NB4 (cell line): Measurements from ENCODE around the gene SLC6A6.

ENCODE experiments used
- DNase-seq: peaks from one replicate; pipeline ENCODE4 v3.0.0; 2010; ENCODE audit warnings: low read depth
- H3K4me3 ChIP-seq: one replicate; pipeline ENCODE4 v1.5.1; 2011; ENCODE audit warnings: mild to moderate bottlenecking, low read depth, low read length, moderate library complexity
- MYC ChIP-seq: IDR thresholded peaks from 2 replicates; pipeline ENCODE4 v1.6.1; 2011; ENCODE audit warnings: low read depth, low read length
- POLR2A ChIP-seq: IDR thresholded peaks from 2 replicates; pipeline ENCODE4 v1.6.1; 2011; ENCODE audit warnings: mild to moderate bottlenecking; ENCODE audit not compliant: insufficient read length; ENCODE audit errors: extremely low read depth
- TF ChIP-seq, protein P1 (sequence below): IDR thresholded peaks from one replicate; pipeline ENCODE4 v1.5.1; 2012; ENCODE audit warnings: low read depth, low read length
- TF ChIP-seq, protein P2 (sequence below): IDR thresholded peaks from 2 replicates; pipeline ENCODE4 v1.6.1; 2011; ENCODE audit warnings: low read depth, low read length

The SLC6A6 gene

GRCh38 chr3:14422016-14422963 lies 19.9 kb downstream of the SLC6A6 start:
- no peak for DNase-seq
- no peak overlapping the region for H3K4me3 ChIP-seq
- TF ChIP-seq, protein P1, sequence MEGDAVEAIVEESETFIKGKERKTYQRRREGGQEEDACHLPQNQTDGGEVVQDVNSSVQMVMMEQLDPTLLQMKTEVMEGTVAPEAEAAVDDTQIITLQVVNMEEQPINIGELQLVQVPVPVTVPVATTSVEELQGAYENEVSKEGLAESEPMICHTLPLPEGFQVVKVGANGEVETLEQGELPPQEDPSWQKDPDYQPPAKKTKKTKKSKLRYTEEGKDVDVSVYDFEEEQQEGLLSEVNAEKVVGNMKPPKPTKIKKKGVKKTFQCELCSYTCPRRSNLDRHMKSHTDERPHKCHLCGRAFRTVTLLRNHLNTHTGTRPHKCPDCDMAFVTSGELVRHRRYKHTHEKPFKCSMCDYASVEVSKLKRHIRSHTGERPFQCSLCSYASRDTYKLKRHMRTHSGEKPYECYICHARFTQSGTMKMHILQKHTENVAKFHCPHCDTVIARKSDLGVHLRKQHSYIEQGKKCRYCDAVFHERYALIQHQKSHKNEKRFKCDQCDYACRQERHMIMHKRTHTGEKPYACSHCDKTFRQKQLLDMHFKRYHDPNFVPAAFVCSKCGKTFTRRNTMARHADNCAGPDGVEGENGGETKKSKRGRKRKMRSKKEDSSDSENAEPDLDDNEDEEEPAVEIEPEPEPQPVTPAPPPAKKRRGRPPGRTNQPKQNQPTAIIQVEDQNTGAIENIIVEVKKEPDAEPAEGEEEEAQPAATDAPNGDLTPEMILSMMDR = no peak
- TF ChIP-seq MYC (no peak), POLR2A (no peak)
- TF ChIP-seq, protein P2, sequence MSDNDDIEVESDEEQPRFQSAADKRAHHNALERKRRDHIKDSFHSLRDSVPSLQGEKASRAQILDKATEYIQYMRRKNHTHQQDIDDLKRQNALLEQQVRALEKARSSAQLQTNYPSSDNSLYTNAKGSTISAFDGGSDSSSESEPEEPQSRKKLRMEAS = no peak

DNA sequence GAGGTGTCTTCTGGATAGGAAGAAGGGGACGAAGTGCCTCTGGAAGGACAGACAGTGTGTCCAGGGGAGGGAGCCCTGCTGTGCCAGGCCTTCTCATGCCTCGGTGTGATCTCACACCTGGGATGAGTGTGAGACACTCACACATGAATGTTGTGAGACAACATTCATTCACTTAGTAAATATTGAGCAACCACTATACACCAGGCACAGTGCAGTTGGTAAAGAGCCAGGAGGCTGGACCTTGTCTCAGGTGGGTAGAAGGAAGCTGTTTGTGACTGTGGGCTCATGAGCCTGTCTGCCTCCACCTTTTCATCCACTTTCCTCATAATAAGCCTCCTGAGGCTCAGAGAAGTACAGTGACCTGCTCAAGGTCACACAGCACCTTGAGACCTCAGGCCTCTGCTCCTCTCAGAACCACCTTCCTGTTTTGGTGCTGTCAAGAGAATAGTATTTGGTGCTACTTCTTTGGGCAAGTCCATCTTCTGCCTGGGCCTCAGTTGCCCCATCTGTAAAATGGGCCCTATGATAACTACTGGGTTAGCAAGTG lies 20.9 kb downstream of the SLC6A6 start:
- DNase-seq = no peak
- TF ChIP-seq MYC (no peak), POLR2A (no peak)
- TF ChIP-seq, protein P1 = no peak
- TF ChIP-seq, protein P2 = no peak
- no peak overlapping the region for H3K4me3 ChIP-seq

GRCh38 chr3:14423963-14424362 lies 21.6 kb downstream of the SLC6A6 start:
- no peak for DNase-seq
- TF ChIP-seq, protein P2 = no peak
- TF ChIP-seq POLR2A = no peak
- no peak overlapping the region for H3K4me3 ChIP-seq

- H3K4me3 ChIP-seq = no peak overlapping the region
- DNase-seq = peak; percentile 68
- TF ChIP-seq, protein P2 = no peak
- TF ChIP-seq, protein P1 = no peak
- TF ChIP-seq MYC (no peak; the same call in 1 of the 2 replicates), POLR2A (no peak)
Observed at GRCh38 chr3:14424711-14425580, 22.5 kb downstream of the SLC6A6 start.

DNA sequence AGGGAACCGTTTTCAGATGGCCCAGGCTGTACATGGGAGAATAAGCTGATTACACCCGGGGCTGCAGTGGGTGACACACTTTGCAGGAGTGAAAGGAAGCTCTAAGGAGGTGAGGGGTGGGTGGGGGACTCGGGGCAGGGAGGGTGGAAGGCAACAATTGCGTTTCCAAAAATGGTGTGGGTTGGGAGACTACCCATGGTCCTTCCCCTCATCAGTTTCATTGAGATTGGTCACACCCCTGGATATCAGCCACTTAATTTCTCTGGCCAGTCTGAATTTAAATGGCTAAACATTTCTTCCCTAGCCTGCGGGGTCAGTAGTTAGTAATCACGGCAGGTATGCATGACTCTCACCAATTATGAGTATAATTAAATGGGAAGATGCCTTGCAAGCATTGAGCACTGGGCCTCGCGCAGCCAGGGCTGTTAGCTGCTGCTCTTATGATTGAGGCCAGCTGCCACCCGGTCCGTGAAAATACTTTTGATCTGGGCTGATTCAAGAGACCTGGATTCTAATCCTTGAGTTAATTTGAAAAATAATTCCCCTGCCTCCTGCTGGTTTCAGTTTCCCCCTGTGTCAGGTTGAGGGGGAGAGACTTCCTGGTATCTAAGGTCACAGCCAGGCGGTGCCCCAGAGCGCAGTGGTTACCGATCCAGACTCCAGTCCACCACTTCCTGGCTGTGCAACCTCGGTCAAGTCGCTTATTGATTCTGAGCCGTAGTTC lies 23.3 kb downstream of the SLC6A6 start:
- no peak overlapping the region for H3K4me3 ChIP-seq
- peak; percentile 89 for DNase-seq
- TF ChIP-seq POLR2A = no peak
- TF ChIP-seq, protein P1 = no peak
- TF ChIP-seq, protein P2 = no peak
- TF ChIP-seq MYC = no peak
